ENCODE data around the gene RABGAP1. TPM values are rescaled to one million over a fixed set of nuclear protein-coding genes. Genes with fewer than 3 reads are reported as not detected.
A peak's percentile ranks its signal among the peaks of the same experiment; 100 is the strongest.

RABGAP1 gene
- total and polyA plus RNA-seq, 2 experiments from 2014 or later = 8.5 to 33.9 TPM

- TF ChIP-seq, protein P1, sequence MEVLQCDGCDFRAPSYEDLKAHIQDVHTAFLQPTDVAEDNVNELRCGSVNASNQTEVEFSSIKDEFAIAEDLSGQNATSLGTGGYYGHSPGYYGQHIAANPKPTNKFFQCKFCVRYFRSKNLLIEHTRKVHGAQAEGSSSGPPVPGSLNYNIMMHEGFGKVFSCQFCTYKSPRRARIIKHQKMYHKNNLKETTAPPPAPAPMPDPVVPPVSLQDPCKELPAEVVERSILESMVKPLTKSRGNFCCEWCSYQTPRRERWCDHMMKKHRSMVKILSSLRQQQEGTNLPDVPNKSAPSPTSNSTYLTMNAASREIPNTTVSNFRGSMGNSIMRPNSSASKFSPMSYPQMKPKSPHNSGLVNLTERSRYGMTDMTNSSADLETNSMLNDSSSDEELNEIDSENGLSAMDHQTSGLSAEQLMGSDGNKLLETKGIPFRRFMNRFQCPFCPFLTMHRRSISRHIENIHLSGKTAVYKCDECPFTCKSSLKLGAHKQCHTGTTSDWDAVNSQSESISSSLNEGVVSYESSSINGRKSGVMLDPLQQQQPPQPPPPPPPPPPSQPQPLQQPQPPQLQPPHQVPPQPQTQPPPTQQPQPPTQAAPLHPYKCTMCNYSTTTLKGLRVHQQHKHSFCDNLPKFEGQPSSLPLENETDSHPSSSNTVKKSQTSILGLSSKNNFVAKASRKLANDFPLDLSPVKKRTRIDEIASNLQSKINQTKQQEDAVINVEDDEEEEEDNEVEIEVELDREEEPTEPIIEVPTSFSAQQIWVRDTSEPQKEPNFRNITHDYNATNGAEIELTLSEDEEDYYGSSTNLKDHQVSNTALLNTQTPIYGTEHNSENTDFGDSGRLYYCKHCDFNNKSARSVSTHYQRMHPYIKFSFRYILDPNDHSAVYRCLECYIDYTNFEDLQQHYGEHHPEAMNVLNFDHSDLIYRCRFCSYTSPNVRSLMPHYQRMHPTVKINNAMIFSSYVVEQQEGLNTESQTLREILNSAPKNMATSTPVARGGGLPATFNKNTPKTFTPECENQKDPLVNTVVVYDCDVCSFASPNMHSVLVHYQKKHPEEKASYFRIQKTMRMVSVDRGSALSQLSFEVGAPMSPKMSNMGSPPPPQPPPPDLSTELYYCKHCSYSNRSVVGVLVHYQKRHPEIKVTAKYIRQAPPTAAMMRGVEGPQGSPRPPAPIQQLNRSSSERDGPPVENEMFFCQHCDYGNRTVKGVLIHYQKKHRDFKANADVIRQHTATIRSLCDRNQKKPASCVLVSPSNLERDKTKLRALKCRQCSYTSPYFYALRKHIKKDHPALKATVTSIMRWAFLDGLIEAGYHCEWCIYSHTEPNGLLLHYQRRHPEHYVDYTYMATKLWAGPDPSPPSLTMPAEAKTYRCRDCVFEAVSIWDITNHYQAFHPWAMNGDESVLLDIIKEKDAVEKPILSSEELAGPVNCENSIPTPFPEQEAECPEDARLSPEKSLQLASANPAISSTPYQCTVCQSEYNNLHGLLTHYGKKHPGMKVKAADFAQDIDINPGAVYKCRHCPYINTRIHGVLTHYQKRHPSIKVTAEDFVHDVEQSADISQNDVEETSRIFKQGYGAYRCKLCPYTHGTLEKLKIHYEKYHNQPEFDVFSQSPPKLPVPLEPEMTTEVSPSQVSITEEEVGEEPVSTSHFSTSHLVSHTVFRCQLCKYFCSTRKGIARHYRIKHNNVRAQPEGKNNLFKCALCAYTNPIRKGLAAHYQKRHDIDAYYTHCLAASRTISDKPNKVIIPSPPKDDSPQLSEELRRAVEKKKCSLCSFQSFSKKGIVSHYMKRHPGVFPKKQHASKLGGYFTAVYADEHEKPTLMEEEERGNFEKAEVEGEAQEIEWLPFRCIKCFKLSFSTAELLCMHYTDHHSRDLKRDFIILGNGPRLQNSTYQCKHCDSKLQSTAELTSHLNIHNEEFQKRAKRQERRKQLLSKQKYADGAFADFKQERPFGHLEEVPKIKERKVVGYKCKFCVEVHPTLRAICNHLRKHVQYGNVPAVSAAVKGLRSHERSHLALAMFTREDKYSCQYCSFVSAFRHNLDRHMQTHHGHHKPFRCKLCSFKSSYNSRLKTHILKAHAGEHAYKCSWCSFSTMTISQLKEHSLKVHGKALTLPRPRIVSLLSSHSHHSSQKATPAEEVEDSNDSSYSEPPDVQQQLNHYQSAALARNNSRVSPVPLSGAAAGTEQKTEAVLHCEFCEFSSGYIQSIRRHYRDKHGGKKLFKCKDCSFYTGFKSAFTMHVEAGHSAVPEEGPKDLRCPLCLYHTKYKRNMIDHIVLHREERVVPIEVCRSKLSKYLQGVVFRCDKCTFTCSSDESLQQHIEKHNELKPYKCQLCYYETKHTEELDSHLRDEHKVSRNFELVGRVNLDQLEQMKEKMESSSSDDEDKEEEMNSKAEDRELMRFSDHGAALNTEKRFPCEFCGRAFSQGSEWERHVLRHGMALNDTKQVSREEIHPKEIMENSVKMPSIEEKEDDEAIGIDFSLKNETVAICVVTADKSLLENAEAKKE (CRISPR knock-in tag; IDR thresholded peaks at IDR 0.05) = no peak
- TF ChIP-seq NANOG (IDR thresholded peaks at IDR 0.05; ENCODE audit: borderline replicate concordance) = no peak
- no peak for TF ChIP-seq ZNF331 (CRISPR knock-in tag; IDR thresholded peaks at IDR 0.05; ENCODE audit: low read depth)
- TF ChIP-seq, protein P2, sequence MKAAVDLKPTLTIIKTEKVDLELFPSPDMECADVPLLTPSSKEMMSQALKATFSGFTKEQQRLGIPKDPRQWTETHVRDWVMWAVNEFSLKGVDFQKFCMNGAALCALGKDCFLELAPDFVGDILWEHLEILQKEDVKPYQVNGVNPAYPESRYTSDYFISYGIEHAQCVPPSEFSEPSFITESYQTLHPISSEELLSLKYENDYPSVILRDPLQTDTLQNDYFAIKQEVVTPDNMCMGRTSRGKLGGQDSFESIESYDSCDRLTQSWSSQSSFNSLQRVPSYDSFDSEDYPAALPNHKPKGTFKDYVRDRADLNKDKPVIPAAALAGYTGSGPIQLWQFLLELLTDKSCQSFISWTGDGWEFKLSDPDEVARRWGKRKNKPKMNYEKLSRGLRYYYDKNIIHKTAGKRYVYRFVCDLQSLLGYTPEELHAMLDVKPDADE (IDR thresholded peaks at IDR 0.05) = no peak
- TF ChIP-seq STAT1 (IDR thresholded peaks at IDR 0.05; ENCODE audit: unreplicated experiment) = no peak
These were observed 178.7 kb downstream of the RABGAP1 start (continued) for GRCh38 chr9:123119566-123119965.

- DNase-seq (ENCODE audit: low spot score) = no peak
- Histone ChIP-seq H3F3A (replicated peaks; ENCODE audit: low read depth) (no peaks in the 10 kb centered on the region), H3K4me1 (ENCODE audit: insufficient read depth) (peaks cover 14% of the 10 kb centered on the region; the same call in 1 of the 2 replicates), H3K36me3 (ENCODE audit: insufficient read depth) (0 out of 2 replicates have a peak, but pooled peaks cover 5% of the 10 kb centered on the region), H3K79me2 (replicated peaks; ENCODE audit: insufficient read depth) (no peaks in the 10 kb centered on the region), H3K4me3 (no peak overlapping the region), H3K4me2 (no peak overlapping the region), H3K27ac (ENCODE audit: low read depth) (peak overlapping the region; percentile 39; the same call in 1 of the 2 replicates), H3K27me3 (ENCODE audit: insufficient read depth) (no peaks in the 10 kb centered on the region), H3K9me2 (ENCODE audit: insufficient read depth) (no peaks in the 10 kb centered on the region), H2AFZ (no peak overlapping the region), H4K20me1 (replicated peaks; ENCODE audit: insufficient read depth) (peaks cover 11% of the 10 kb centered on the region; the same call in 1 of the 2 replicates)
- peak; percentile 24; the same call in 2 of the 3 replicates for ATAC-seq
- Mint-ChIP-seq H3K4me3 (no peak overlapping the region), H3K27me3 (ENCODE audit: insufficient read depth, low read depth, poor library complexity) (no peaks in the 10 kb centered on the region), H3K4me1 (peaks cover 12% of the 10 kb centered on the region), H3K9me3 (no peaks in the 10 kb centered on the region), H3K27ac (no peak overlapping the region), H3K36me3 (ENCODE audit: low read depth) (peaks cover 11% of the 10 kb centered on the region; the same call in 2 of the 3 replicates)
- TF ChIP-seq REST (IDR thresholded peaks at IDR 0.05; ENCODE audit: unreplicated experiment) (no peak), JUNB (IDR thresholded peaks at IDR 0.05; ENCODE audit: unreplicated experiment) (no peak), STAT1 (IDR thresholded peaks at IDR 0.05; ENCODE audit: unreplicated experiment) (no peak), EZH2phosphoT487 (IDR thresholded peaks at IDR 0.05; ENCODE audit: unreplicated experiment) (no peak), EZH2 (IDR thresholded peaks at IDR 0.05; ENCODE audit: low read depth, unreplicated experiment) (no peak), ZNF331 (CRISPR knock-in tag; IDR thresholded peaks at IDR 0.05; ENCODE audit: low read depth) (no peak), NANOG (IDR thresholded peaks at IDR 0.05; ENCODE audit: borderline replicate concordance) (no peak)
These were observed 179.3 kb downstream of the RABGAP1 start for GRCh38 chr9:123120131-123120530.

Measured in GM23338 (cell line).